AG04450 (cell line): ENCODE measurements around the gene SEMA3C. TPM values are rescaled to one million over a fixed set of nuclear protein-coding genes. Genes with fewer than 3 reads are reported as not detected.

Experiments
- CTCF ChIA-PET: fragments of 300-600, 350-600 bp; formaldehyde crosslinking; extraction: SDS; loops from one replicate; lab custom pipeline; 2022; ENCODE audit warnings: antibody characterized with exemption, inconsistent platforms; lab: Charles Lee
- POLR2A ChIA-PET: fragments of 350-600 bp; formaldehyde crosslinking; extraction: SDS; loops from one replicate; lab custom pipeline; 2021; ENCODE audit warnings: antibody characterized with exemption, inconsistent platforms; lab: Yijun Ruan, JAX
- DNase-seq: peaks from one replicate; pipeline ENCODE4 v3.0.0-alpha.2; 2011; ENCODE audit warnings: low read depth, low spot score
- H3K27ac ChIP-seq: one replicate; pipeline ENCODE4 v1.5.1; 2012; ENCODE audit warnings: low read depth, low read length, control low read depth
- H3K27me3 ChIP-seq: one replicate; pipeline ENCODE4 v1.6.0; 2012; ENCODE audit warnings: low read length; ENCODE audit not compliant: control insufficient read depth, insufficient read depth
- H3K4me3 ChIP-seq: 2 replicates; pipeline ENCODE4 v1.5.1; 2011; ENCODE audit warnings: mild to moderate bottlenecking, low read depth, low read length, control low read depth
- H3K9me3 ChIP-seq: 2 replicates; pipeline ENCODE4 v1.5.1; 2012; ENCODE audit warnings: low read length; ENCODE audit not compliant: control insufficient read depth, insufficient read depth
- CTCF ChIP-seq: IDR thresholded peaks from 2 replicates; pipeline ENCODE4 v1.5.1; 2011; ENCODE audit warnings: low read depth, low read length, control low read depth, inconsistent platforms
- polyA plus RNA-seq: library from polyadenylated mRNA; depleted of rRNA; stranded (reverse); fragments of >200 nt; gene quantifications from 2 replicates; pipeline ENCODE4 v1.2.3, GENCODE V29; 2011

The SEMA3C gene
- polyA plus RNA-seq, 1 experiment, result 39.9 TPM

GRCh38 chr7:80876894-80877414, 41.9 kb downstream of the SEMA3C start:
- Histone ChIP-seq H3K27me3 (no peaks in the 10 kb centered on the region), H3K9me3 (no peaks in the 10 kb centered on the region), H3K4me3 (no peak overlapping the region), H3K27ac (no peak overlapping the region)
- DNase-seq, result no peak
- ChIA-PET CTCF (interaction anchor here (0.6 kb wide), 1 partner anchor 94 kb away, joined by 3 read pairs; no protein-coding TSS in a partner anchor), POLR2A (no interaction called here)
- TF ChIP-seq CTCF, result no peak

GRCh38 chr7:80875537-80876120, 43.2 kb downstream of the SEMA3C start:
- H3K4me3 ChIP-seq, result no peak overlapping the region
- H3K27ac ChIP-seq, result no peak overlapping the region
- ChIA-PET CTCF (no interaction called here), POLR2A (no interaction called here)
- no peaks in the 10 kb centered on the region for H3K27me3 ChIP-seq
- no peaks in the 10 kb centered on the region for H3K9me3 ChIP-seq
- DNase-seq, result no peak
- TF ChIP-seq CTCF, result no peak

DNA sequence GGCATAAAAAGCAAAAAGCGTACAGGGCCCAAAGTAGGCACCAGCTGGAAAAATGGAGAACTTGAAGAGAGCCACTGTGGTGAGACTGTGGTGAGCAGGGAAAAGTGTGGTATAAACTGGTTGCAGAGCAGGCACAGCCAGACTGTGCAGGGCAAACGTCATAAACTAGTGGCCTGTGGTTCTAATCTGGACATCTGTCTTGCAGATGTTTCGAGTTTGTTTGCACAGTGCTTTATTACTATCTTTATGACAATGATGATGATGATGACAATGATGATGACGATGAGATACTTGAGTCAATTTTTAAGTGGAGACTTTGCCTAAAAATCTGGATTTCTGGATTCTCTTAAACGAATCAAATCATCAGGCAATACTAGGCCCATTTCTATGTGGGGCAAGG, 45.7 kb downstream of the SEMA3C start:
- ChIA-PET CTCF (interaction anchor here (0.6 to 0.7 kb wide), 2 partner anchors 19 to 39 kb away, joined by 3 read pairs; no protein-coding TSS in a partner anchor), POLR2A (no interaction called here)
- no peak for TF ChIP-seq CTCF
- Histone ChIP-seq H3K9me3 (no peaks in the 10 kb centered on the region), H3K27me3 (no peaks in the 10 kb centered on the region), H3K27ac (no peak overlapping the region), H3K4me3 (no peak overlapping the region)
- no peak for DNase-seq

DNA sequence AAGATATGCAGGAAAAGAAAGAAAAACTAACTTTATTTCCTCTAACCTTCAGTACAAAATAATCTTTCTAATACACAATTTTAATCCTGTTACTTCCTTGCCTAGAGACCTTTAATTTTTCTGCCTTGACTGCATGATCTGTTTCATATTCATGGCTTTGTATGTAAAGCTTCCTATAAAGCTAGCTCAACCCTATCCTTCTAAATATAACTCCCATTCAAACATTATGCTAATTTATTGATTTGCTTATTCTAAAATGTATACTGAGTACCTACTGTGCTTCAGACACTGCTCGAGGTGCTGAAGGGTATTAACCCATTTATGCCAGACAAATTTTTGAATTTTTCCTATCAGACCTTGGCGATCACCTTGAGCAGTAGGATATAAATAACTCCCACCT, 47.6 kb downstream of the SEMA3C start:
- Histone ChIP-seq H3K4me3 (no peak overlapping the region), H3K27me3 (no peaks in the 10 kb centered on the region), H3K9me3 (no peaks in the 10 kb centered on the region), H3K27ac (no peak overlapping the region)
- DNase-seq, result no peak
- POLR2A ChIA-PET, result no interaction called here
- no peak for TF ChIP-seq CTCF
- CTCF ChIA-PET, result no interaction called here

- Histone ChIP-seq H3K27me3 (no peaks in the 10 kb centered on the region), H3K9me3 (no peaks in the 10 kb centered on the region), H3K4me3 (no peak overlapping the region), H3K27ac (no peak overlapping the region)
- no peak for TF ChIP-seq CTCF
- DNase-seq, result no peak
- ChIA-PET POLR2A (no interaction called here), CTCF (no interaction called here)
Observed at GRCh38 chr7:80870813-80871212, 48.0 kb downstream of the SEMA3C start.
